Stomach (tissue), 19 donors: ENCODE data around the gene KEAP1. TPM values are rescaled to one million over a fixed set of nuclear protein-coding genes. Genes with fewer than 3 reads are reported as not detected.
"Not testable (repeated sequence)": the region's sequence is repeated elsewhere in the genome, so short reads cannot be mapped to it uniquely, and the experiment has no call there.

ENCODE experiments used
- DNase-seq, 2 donors: peaks; one replicate each; pipeline versions ENCODE4 v3.0.0 to v3.0.0-alpha.2; 2013 to 2019
- H3K27ac ChIP-seq, 5 donors: fragments of 200-600 bp in 4 of 5; sonication (generic) in 4 of 5; one replicate each; pipeline ENCODE4 v1.5.1; 2013 to 2019; ENCODE audit warnings: mild to moderate bottlenecking in 1 of 5, moderate library complexity in 1 of 5
- H3K27me3 ChIP-seq, 3 donors: fragments of 200-600 bp; sonication (generic); one replicate each; pipeline ENCODE4 v1.5.1; 2017 to 2019; ENCODE audit warnings: mixed run types in 1 of 3
- H3K36me3 ChIP-seq, 4 donors: fragments of 200-600 bp; sonication (generic); 1 replicate in 3 of 4; 2 replicates in 1 of 4; pipeline ENCODE4 v1.5.1; 2016 to 2019
- H3K4me1 ChIP-seq, 4 donors: fragments of 200-600 bp; sonication (generic); one replicate each; pipeline ENCODE4 v1.5.1; 2016 to 2019
- H3K4me3 ChIP-seq, 4 donors: fragments of 200-600 bp; sonication (generic) in 3 of 4; one replicate each; pipeline ENCODE4 v1.5.1; 2016 to 2019; ENCODE audit warnings: mild to moderate bottlenecking in 1 of 4
- H3K9me3 ChIP-seq, 4 donors: fragments of 200-600 bp; sonication (generic); one replicate each; pipeline ENCODE4 v1.5.1; 2016 to 2019
- EP300 ChIP-seq: sonication (generic); formaldehyde crosslinking; IDR thresholded peaks from one replicate; pipeline ENCODE4 v1.6.1; 2017; ENCODE audit warnings: antibody characterized with exemption
- POLR2A ChIP-seq, 4 donors: fragments of 450-650 bp; IDR thresholded peaks; one replicate each; pipeline ENCODE4 v1.6.1; 2016; ENCODE audit warnings: antibody characterized with exemption in 4 of 4, control low read depth in 2 of 4, mild to moderate bottlenecking in 1 of 4, moderate library complexity in 1 of 4
- POLR2AphosphoS5 ChIP-seq, 3 donors: sonication (generic); formaldehyde crosslinking; IDR thresholded peaks; one replicate each; pipeline ENCODE4 v1.6.1; 2016; ENCODE audit warnings: antibody characterized with exemption in 3 of 3
- WGBS, 5 donors: extraction: QIAGEN DNeasy Blood & Tissue Kit in 3 of 5; methylation state at CpG; one replicate each; pipeline versions ENCODE4 v1.1.5 to v1.1.7; 2013 to 2018; 5-methylcytosine and 5-hydroxymethylcytosine counted together
- intact Hi-C: fragments of 100-400 bp; cut with DNase I; formaldehyde crosslinking; loops from one replicate; pipeline ENCODE4 v1.15.1; 2023; ENCODE audit warnings: low total_unique reads
- long read RNA-seq, 10 donors: transcript quantifications; one replicate each; lab custom pipeline, GENCODE V29; 2026
- polyA plus RNA-seq, 3 donors: library from polyadenylated mRNA; stranded (reverse); fragments of 200-250 nt; gene quantifications; one replicate each; pipeline ENCODE4 v1.2.3, GENCODE V29; 2013
- total RNA-seq, 5 donors: library from RNA; depleted of rRNA; stranded (reverse); fragments of >200 nt; gene quantifications; one replicate each; pipeline versions ENCODE4 v1.1.0 to v1.2.3, GENCODE V29; 2014 to 2016
- TF ChIP-seq, protein P1 (sequence below), 7 experiments: fragments of 450-650 bp in 4 of 7; fragments of 200-600 bp in 3 of 7; sonication (generic) in 3 of 7; IDR thresholded peaks; one replicate each; pipeline ENCODE4 v1.5.1; 2016 to 2019; ENCODE audit warnings: antibody characterized with exemption in 7 of 7, control low read depth in 2 of 7, mild to moderate bottlenecking in 1 of 7
- donor health status: healthy with polysubstance abuse.
- donor health status: Bipolar disorder and iron deficiency.
- donor health status: healthy.

KEAP1 gene
- total RNA-seq = 10 to 100 TPM; 15.8 to 84.9 (median 24.6) TPM
- 10 to 100 TPM; 49.6 to 88.1 (median 52.3) TPM for polyA plus RNA-seq
- long read RNA-seq, donor 1, transcript KEAP1-205 (2 exons, 451 nt) = major isoform, 9 of 21 reads
- long read RNA-seq, donor 1, partial matches to known transcripts = 10 of 21 reads
- long read RNA-seq, donor 1, other reads (novel, unspliced or antisense) = 0 of 21 reads
- long read RNA-seq, donor 2, transcript KEAP1-205 (2 exons, 451 nt) = major isoform, 10 of 26 reads
- long read RNA-seq, donor 2, partial matches to known transcripts = 11 of 26 reads
- long read RNA-seq, donor 2, other reads (novel, unspliced or antisense) = 0 of 26 reads
- long read RNA-seq, donor 3, transcript KEAP1-205 (2 exons, 451 nt) = major isoform, 7 of 16 reads
- long read RNA-seq, donor 3, partial matches to known transcripts = 5 of 16 reads
- long read RNA-seq, donor 3, other reads (novel, unspliced or antisense) = 0 of 16 reads
- long read RNA-seq, donor 4 = 0 reads
- long read RNA-seq, donor 5, transcript KEAP1-205 (2 exons, 451 nt) = major isoform, 6 of 22 reads
- long read RNA-seq, donor 5, partial matches to known transcripts = 9 of 22 reads
- long read RNA-seq, donor 5, other reads (novel, unspliced or antisense) = 0 of 22 reads
- long read RNA-seq, donor 6, transcript KEAP1-202 (6 exons, 2,648 nt) = minor isoform, 7 of 83 reads
- long read RNA-seq, donor 6, transcript KEAP1-205 (2 exons, 451 nt) = major isoform, 41 of 83 reads
- long read RNA-seq, donor 6, transcript KEAP1-201 (6 exons, 2,955 nt) = minor isoform, 6 of 83 reads
- long read RNA-seq, donor 6, partial matches to known transcripts = 29 of 83 reads
- long read RNA-seq, donor 6, other reads (novel, unspliced or antisense) = 0 of 83 reads
- long read RNA-seq, donor 7, transcript KEAP1-205 (2 exons, 451 nt) = major isoform, 5 of 38 reads
- long read RNA-seq, donor 7, partial matches to known transcripts = 30 of 38 reads
- long read RNA-seq, donor 7, other reads (novel, unspliced or antisense) = 0 of 38 reads
- long read RNA-seq, donor 8, partial matches to known transcripts = 11 of 19 reads
- long read RNA-seq, donor 8, other reads (novel, unspliced or antisense) = 0 of 19 reads
- long read RNA-seq, donor 9, partial matches to known transcripts = 10 of 14 reads
- long read RNA-seq, donor 9, other reads (novel, unspliced or antisense) = 0 of 14 reads
- long read RNA-seq, donor 10, partial matches to known transcripts = 0 of 6 reads
- long read RNA-seq, donor 10, other reads (novel, unspliced or antisense) = 0 of 6 reads

- intact Hi-C loops = no loop called here
- Histone ChIP-seq H3K9me3 (no peaks in the 10 kb centered on the region), H3K36me3 (peaks cover 12 to 21% (median 16%) of the 10 kb centered on the region in 4 donors), H3K4me3 (peak within 1 kb of the TSS; percentile 67 to 94 (median 80)), H3K27me3 (no peaks in the 10 kb centered on the region), H3K4me1 (peaks cover 27 to 54% (median 48%) of the 10 kb centered on the region in 4 donors), H3K27ac (peak within 1 kb of the TSS; percentile 96 to 99 (median 98))
- peak; percentile 38 to 76 for DNase-seq
- WGBS, 5 donors = 3 to 7% (median 4%) methylated on average over 44 to 73 of the region's 73 CpGs
- no peak for TF ChIP-seq POLR2A (IDR thresholded peaks at IDR 0.05)
- TF ChIP-seq, protein P1, sequence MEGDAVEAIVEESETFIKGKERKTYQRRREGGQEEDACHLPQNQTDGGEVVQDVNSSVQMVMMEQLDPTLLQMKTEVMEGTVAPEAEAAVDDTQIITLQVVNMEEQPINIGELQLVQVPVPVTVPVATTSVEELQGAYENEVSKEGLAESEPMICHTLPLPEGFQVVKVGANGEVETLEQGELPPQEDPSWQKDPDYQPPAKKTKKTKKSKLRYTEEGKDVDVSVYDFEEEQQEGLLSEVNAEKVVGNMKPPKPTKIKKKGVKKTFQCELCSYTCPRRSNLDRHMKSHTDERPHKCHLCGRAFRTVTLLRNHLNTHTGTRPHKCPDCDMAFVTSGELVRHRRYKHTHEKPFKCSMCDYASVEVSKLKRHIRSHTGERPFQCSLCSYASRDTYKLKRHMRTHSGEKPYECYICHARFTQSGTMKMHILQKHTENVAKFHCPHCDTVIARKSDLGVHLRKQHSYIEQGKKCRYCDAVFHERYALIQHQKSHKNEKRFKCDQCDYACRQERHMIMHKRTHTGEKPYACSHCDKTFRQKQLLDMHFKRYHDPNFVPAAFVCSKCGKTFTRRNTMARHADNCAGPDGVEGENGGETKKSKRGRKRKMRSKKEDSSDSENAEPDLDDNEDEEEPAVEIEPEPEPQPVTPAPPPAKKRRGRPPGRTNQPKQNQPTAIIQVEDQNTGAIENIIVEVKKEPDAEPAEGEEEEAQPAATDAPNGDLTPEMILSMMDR (IDR thresholded peaks at IDR 0.05) = no peak
- no peak for TF ChIP-seq POLR2AphosphoS5 (IDR thresholded peaks at IDR 0.05)
- no peak for TF ChIP-seq EP300
Measured at GRCh38 chr19:10503002-10503789, at the start of gene KEAP1. KEAP1 (minus strand) TSS chr19:10503356; CDS start chr19:10500033, 3,323 bp downstream.

GRCh38 chr19:10552510-10553053 lies 49.4 kb upstream of the KEAP1 start:
- peak overlapping the region in 1 of 5 donors; percentile 39 for H3K27ac ChIP-seq
- 73 to 86% (median 79%) methylated on average over 11 to 12 of the region's 12 CpGs for WGBS, 5 donors
- DNase-seq = no peak
- peaks cover 64 to 100% (median 100%) of the 10 kb centered on the region in 4 donors for H3K36me3 ChIP-seq
- TF ChIP-seq, protein P1 (IDR thresholded peaks at IDR 0.05) = no peak
- no peak for TF ChIP-seq POLR2AphosphoS5 (IDR thresholded peaks at IDR 0.05)
- no peak for TF ChIP-seq EP300
- TF ChIP-seq POLR2A (IDR thresholded peaks at IDR 0.05) = no peak
- H3K4me1 ChIP-seq = peaks cover 0 to 31% (median 2%) of the 10 kb centered on the region in 4 donors
- intact Hi-C loops = no loop called here
- no peak overlapping the region for H3K4me3 ChIP-seq
- H3K27me3 ChIP-seq = no peaks in the 10 kb centered on the region
- no peaks in the 10 kb centered on the region for H3K9me3 ChIP-seq

DNA sequence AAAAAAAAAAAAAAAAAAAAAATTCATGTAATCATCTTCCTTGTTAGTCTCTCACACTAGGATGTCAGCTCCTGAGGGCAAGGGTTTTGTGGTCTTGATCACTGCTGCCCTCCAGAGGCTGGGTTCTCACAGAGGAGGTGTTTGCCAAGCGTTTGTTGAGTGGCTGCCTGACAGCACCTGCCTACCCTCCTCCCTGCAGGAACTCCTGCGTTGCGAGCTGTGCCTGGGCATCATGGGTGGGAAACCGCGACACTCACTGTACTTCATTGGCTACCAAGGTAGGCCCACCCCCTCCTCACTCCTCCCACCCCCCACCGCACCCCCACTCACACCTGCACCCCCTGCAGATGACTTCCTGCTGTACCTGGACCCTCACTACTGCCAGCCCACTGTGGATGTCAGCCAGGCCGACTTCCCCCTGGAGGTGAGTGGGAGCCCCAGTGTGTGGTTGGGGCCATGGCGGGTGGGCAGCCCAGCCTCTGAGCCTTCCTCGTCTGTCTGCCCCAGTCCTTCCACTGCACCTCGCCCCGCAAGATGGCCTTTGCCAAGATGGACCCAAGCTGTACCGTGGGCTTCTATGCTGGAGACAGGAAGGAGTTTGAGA lies 48.6 kb upstream of the KEAP1 start:
- H3K9me3 ChIP-seq = no peaks in the 10 kb centered on the region
- H3K36me3 ChIP-seq = peaks cover 59 to 100% (median 100%) of the 10 kb centered on the region in 4 donors
- peaks cover 0 to 31% (median 2%) of the 10 kb centered on the region in 4 donors for H3K4me1 ChIP-seq
- WGBS, 5 donors = 79 to 96% (median 92%) methylated on average over 4 to 12 of the region's 12 CpGs
- no peak overlapping the region for H3K4me3 ChIP-seq
- TF ChIP-seq POLR2AphosphoS5 (IDR thresholded peaks at IDR 0.05) = no peak
- H3K27me3 ChIP-seq = no peaks in the 10 kb centered on the region
- H3K27ac ChIP-seq = no peak overlapping the region
- DNase-seq = peak; percentile 32 to 45
- intact Hi-C loops = no loop called here

DNA sequence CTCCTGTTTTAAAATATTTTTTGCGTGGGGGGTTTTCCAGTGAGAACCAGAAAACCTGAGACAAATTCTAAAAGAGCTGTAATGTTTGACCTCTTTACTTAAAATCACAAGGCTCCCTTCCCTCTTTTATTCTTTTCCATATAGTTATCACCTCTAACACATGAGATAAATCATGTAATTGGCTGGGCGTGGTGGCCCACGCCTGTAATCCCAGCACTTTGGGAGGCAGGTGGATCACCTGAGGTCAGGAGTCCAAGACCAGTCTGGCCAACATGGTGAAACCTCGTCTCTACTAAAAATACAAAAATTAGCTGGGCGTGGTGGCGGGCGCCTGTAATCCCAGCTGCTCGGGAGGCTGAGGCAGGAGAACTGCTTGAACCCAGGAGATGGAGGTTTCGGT lies 47.9 kb upstream of the KEAP1 start:
- H3K27me3 ChIP-seq, H3K27ac ChIP-seq, intact Hi-C loops, H3K4me3 ChIP-seq, DNase-seq, H3K9me3 ChIP-seq: not testable (repeated sequence)
- Histone ChIP-seq H3K4me1 (peaks cover 0 to 27% (median 5%) of the 10 kb centered on the region in 4 donors), H3K36me3 (peaks cover 61 to 99% (median 98%) of the 10 kb centered on the region in 4 donors)
- WGBS, 5 donors = 77 to 88% (median 84%) methylated on average over 9 of the region's 9 CpGs
